Thyroid gland (tissue), 4 donors: ENCODE data around the gene LTC4S.

Source experiments
- CTCF ChIP-seq, 6 experiments: fragments of 200-600 bp in 3 of 6; fragments of 450-650 bp in 3 of 6; sonication (generic) in 3 of 6; IDR thresholded peaks; one replicate each; pipeline ENCODE4 v1.5.1; 2016 to 2019; ENCODE audit warnings: antibody characterized with exemption in 6 of 6, mild to moderate bottlenecking in 2 of 6, inconsistent platforms in 1 of 6, moderate library complexity in 1 of 6
- POLR2A ChIP-seq, 2 donors: fragments of 450-650 bp; IDR thresholded peaks; one replicate each; pipeline ENCODE4 v1.6.1; 2017; ENCODE audit warnings: antibody characterized with exemption in 2 of 2, mild to moderate bottlenecking in 2 of 2, moderate library complexity in 1 of 2

GRCh38 chr5:179816401-179816795 lies 22.6 kb downstream of the LTC4S start:
- TF ChIP-seq CTCF (IDR thresholded peaks at IDR 0.05) (no peak), POLR2A (IDR thresholded peaks at IDR 0.05) (no peak)
